Amniotic epithelial cell (primary cell): ENCODE data around the gene ZNF213.
"Not testable (repeated sequence)": the region's sequence is repeated elsewhere in the genome, so short reads cannot be mapped to it uniquely, and the experiment has no call there.

Source experiments
- DNase-seq: peaks from one replicate; pipeline ENCODE4 v3.0.0-alpha.2; 2010; ENCODE audit warnings: low read depth

ZNF213 gene

DNA sequence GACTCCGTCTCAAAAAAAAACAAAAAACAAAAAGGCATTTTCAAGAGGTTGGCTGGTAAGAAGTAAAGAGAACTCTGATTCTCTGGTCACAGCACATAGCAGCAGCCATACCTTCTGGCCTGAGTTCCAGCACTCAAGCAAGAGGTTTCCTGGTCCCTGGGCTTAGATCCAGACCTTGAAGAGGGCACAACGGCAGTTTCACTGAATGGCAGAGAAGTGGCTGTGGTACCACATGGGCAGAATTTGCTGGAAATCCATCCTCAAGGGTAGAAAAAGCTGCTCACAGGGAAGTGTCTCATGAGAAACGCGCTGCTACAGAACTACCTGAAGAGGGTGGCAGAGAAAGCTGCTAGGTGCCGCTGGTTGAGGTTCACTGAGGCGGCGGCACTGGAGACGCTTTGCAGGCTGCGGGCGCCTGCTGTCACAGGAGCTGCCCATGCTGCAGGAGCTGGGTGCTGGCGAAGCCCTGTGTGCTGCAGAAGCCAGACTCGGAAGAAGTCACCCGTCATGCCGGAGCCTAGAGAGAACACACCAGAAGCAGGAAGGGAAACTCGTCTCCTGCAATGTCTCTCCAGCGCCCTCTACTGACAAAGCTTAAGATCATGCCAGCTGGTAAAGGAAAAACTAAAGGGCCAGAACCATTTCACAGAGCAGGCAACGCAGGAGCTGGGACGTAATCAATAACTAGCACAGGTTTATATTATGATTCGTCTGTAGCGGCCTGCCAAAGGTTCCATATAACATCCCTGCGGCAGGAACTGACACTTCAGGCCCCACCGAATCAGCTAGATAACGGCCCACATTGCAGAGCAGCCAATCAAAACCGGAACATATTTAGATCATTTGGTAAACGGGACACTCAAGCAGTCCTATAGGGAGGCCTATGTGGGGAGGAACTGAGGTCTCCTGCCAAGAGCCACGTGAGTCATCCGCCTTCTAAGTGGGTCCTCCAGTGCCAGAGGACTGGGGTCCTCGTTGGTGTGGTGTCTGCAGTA, 5.4 kb upstream of the ZNF213 start:
- DNase-seq = peak; percentile 79

DNA sequence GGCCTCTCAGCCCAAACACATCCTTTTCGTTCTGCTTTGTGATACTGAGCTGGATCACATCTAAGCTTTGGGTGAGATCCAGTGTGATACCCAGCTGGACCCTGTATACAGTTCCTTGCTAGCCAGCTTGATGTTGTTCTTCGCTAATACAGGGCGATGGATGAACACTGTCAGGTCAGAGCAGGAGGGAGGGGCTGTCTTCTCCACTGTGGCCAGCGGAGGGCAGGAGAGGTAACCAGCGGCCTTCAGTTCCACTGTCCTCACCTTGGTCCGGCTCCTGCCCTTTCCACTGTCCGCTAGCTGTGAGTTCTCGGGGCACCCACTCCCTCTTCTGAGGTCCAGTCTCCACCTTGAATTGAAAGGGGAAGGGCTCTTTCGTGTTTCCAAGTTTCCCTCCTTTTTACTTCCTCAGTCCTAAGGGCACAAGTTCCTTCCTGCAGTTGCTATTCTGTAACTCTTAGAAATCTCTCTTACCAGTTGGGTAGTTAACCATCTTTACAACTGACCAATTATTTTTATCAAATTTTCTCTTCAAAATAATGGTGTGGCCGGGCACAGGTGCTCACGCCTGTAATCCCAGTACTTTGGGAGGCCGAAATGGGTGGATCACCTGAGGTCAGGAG, 3.0 kb upstream of the ZNF213 start:
- peak; percentile 51 for DNase-seq

DNA sequence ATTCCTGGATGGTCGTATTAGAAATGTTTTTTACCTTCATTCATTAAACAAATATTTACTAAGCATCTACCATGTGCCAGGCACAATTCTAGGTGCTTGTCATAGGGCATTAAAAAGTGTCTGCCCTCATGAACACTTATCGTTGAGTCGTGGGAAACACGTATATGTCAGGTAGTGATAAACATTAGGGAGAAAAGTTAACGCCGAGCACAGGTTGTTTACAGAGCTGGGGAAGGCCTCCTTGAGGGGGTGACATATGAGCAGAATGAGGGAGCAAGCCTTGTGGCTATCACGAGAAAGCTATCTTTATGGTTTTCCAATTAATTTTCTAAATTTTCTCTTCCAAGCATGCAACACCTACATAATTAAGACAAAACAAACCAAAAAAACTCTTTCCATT, 985 bp upstream of the ZNF213 start:
- DNase-seq = no peak

DNA sequence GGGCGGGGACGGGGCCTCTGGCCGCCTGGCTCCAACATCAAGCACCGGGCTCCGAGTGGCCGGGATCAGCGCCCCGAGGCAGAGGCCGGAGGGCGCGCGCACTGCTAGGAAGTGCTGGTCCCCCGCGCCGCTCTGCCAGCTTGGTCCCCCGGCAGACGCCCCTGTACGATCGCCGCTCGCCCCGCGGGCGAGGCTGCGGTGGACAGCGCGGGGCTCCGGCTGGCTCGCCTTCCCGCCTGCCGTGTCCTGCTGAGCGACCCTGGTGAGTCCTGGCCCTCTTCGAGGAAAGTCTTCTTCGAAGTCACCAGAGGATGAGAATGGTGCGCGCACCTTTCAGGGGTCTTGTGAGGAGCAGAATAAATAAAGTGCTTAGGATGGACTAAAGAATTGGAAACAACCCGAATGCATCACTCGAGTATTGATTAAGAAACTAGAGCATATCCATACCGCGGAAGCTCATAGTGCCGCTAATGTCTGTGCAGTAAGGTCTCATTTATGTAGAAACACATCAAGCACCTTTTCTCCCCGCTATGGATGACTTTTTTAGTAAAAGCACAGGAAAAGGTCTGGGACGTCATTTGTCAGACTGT, 392 bp downstream of the ZNF213 start:
- DNase-seq = no peak

DNA sequence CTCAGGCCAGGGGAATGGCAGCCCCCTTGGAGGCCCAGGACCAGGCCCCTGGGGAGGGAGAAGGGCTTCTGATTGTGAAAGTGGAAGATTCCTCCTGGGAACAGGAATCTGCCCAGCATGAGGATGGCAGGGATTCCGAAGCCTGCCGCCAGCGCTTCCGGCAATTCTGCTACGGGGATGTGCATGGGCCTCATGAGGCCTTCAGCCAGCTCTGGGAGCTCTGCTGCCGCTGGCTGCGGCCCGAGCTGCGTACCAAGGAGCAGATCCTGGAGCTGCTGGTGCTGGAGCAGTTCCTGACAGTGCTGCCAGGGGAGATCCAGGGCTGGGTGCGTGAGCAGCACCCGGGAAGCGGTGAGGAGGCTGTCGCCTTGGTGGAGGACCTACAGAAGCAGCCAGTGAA, 2.4 kb downstream of the ZNF213 start:
- no peak for DNase-seq

DNA sequence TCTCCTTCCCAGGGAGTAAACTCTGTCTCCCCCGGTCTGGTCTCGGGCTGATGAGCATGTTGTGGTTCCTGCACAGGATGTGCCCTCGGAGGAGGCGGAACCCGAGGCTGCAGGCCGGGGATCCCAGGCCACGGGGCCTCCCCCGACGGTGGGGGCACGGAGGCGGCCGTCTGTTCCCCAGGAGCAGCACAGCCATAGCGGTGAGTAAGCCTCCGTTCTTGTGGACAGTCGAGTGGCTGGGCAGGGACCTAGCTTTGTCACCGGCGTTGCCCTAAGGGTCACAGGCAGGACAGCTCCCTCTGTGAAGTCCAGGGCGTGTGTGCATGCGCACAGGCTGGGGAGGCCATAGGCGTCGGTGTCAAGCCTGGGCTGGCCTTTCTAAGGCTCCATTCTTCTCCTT, 3.5 kb downstream of the ZNF213 start:
- no peak for DNase-seq

DNA sequence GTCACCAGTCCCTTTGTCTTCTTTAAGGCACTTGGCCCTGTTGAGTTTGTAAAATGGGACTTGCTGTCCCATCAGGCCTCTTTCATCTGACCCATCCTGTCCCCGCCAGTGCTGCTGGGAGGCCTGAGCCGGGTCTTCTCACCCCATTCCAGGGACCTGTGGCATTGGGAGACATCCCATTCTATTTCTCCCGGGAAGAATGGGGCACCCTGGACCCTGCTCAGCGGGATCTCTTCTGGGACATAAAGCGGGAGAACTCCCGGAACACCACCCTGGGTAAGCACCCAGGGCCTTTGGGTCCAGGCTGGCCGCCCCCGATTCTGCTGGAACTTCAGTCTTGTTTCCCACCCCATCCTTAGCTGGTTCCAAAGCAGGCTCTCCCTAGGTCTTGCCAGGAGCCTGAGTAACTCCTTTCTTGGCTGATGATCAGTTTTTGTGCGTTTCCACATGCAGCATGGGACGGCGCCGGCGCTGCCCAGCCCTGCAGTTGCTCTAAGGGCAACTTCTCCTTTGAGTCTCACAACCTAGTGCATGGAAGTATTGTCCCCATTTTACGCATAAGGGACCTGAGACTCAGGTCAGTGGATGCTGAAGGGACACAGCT, 4.1 kb downstream of the ZNF213 start:
- no peak for DNase-seq

DNA sequence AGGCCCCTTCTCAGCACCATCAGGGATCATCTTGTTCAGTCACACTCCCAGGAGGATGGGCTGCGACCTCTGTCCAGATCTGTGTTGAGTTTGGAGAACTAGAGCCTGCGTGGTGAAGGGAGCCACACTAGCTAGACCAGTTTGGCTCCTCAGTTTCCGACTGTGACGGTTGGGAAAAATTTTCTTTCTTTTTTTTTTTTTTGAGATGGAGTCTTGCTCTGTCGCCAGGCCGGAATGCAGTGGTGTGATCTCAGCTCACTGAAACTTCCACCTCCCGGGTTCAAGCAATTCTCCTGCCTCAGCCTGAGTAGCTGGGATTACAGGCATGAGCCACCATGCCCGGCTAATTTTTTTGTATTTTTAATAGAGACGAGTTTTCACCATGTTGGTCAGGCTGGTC, 4.7 kb downstream of the ZNF213 start:
- DNase-seq = not testable (repeated sequence)

DNA sequence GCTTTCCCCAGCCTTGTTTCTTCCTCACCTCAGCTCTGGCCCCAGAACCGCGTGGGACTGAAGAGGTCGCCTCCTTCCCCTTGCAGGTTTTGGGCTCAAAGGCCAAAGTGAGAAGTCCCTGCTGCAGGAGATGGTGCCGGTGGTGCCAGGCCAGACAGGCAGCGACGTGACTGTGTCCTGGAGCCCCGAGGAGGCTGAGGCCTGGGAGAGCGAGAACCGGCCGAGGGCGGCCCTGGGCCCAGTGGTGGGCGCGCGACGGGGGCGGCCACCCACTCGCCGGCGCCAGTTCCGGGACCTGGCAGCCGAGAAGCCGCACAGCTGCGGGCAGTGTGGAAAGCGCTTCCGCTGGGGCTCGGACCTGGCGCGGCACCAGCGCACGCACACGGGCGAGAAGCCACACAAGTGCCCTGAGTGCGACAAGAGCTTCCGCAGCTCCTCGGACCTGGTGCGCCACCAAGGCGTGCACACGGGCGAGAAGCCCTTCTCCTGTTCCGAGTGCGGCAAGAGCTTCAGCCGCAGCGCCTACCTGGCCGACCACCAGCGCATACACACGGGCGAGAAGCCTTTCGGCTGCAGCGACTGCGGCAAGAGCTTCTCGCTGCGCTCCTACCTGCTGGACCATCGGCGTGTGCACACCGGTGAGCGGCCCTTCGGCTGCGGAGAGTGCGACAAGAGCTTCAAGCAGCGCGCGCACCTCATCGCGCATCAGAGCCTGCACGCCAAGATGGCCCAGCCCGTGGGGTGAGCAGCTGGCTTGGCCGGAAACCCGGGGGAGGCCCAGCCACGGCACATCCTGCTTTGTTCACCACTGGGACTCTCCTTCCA, 6.0 kb downstream of the ZNF213 start:
- no peak for DNase-seq

DNA sequence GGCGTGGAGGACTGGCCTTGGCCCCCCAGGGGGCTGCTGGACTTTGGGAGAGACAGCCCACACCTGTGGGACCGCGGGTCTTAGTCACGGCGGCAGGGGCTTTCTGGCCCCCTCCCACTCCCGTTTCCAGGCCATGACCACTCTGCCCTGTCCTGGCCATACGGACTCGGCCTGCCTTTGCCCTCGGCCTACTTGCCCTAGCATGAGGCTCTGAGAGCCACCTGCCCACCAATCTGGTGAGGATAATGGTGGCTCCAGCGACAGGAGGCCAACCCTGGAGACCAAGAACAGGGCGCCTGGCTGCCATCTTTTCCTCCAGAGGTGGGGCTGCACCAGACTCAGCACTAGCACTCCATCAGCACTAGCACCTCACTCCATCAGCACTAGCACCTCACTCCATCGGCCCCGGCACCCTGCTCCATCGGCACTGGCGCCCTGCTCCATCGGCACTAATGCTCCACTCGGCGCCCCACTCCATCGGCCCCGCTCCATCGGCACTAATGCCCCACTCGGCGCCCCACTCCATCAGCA, 7.0 kb downstream of the ZNF213 start:
- no peak for DNase-seq

DNA sequence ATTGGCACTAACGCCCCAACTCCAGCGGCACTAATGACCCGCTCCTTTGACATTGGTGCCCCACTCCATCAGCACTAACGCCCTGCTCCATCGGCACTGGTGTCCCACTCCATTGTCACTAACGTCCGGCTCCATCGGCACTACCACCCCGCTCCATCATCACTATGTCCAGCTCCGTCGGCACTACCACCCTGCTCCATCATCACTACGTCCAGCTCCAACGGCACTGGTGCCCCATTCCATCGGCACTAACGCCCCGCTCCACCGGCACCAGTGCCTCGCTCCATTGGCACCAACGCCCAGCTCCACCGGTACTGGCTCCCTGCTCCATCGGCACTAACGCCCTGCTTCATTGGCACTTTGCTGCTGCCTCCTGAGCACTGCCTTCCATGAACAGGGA, 7.5 kb downstream of the ZNF213 start:
- DNase-seq = no peak

DNA sequence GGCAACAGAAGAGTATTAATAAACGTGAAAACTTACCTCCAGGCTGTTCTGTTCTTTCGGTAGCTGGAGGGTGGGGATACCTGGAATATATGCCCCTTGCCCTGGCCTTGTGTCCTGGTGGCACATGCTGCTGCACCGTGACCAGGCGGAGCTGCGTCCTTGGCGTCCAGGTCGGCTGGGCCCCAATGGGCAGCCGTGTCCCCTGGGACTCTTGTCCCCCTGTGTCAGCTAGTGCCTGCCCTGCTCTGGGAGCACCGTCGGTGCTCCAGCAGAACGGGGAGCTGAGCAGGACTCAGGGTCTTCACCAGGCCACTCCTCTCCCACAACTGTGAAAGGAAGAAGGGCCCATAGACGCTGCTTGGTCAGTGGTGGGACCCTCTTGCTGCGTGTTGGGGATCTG, 7.9 kb downstream of the ZNF213 start:
- DNase-seq = no peak

DNA sequence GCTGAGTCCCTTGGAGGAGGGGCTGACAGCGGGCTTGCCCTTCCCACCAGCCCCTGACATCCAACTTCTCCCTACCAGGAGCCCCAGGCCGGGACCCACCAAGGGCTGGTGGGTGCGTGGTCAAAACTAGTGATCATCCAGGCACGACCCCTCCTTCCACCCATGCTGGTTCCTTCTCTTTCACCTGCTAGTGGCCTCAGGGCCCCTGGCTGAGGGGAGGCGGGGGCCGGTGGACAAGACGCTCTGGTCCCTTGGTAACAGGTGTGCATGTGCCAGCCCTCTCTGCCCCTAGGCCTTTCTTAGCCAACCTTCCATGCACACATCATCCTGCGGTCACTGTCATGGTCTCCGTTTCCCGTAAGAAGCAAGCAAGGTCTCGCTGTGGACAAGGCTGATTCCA, 8.4 kb downstream of the ZNF213 start:
- no peak for DNase-seq

DNA sequence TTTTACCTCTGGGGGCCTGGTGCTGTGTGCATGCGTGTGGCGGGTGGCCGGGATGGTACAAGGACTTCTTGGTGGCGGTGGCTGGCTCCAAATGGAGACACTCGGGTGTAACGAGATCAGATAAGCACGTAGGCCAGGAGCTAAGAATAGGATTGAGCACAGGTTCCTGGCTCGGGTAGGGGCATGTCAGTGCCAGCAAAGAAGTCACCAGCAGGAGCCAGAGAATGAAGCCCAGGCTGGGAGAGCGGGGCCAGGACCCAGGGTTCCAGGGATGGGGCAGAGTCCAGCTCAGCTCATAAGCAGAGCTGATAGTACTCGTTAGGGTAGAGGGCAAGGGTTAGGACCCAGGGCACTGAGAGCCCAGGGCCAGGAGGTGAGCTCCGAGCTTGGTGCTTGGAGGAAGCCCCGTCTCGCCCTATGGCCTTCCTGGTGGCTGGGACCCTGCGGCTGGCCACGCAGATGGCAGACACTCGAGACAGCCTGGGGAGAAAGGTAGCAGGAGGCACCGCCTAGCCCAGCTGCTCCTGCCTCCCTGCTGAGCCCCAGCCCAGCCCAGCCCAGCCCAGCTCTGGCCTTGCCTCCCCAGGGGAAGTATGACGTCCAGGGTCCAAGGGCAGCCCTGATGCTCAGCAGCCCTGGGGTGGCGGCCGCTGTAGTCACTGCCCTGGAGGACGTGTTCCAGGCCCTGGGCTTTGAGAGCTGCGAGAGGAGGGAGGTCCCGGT, 8.9 kb downstream of the ZNF213 start:
- DNase-seq = no peak

DNA sequence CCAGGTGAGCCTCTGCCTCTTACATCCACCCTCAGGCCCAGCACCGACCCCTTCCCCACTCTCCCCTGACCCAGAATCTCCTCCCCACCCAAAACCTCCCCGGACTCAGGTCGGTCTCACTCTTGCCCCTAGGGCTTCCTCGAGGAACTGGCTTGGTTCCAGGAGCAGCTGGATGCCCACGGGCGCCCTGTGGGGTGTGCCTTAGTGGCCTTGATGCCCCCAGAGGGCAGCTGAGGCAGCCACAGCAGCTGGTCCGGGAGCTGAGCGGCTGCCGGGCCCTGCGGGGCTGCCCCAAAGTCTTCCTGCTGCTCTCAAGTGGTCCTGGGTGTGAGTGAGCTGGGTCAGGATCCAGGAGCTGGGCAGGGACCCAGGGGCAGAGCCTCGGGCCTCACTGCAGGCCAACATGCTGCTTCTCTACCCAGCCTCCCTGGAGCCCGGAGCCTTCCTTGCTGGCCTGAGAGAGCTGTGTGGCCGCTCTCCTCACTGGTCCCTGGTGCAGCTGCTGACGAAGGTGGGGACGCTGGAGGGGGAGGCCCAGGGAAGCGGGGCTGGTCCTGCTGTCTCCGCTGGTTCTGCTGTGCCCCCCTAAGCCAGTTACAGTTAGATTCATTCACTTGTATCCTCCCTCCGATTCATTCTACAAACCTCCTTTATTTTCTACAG, 9.6 kb downstream of the ZNF213 start:
- DNase-seq = no peak

DNA sequence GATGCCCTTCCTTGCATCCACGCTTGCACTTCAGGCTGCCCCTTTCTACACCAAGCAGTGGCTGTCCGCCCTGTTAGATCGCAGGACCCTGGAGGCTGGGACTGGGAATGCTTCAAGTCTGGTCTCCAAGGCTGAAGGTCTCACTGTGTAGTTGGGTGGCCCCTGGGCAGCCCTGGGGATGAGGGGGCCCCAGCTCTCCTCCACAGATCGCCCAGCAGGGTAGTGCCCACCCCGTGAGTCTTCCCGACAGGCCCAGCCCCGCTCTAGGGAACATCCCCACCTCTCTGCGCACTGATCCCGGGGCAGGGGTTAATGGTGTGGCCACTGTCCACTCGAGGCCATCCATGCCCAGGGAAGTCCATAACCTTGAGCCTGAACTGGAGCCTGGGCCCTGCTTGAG, 10.3 kb downstream of the ZNF213 start:
- no peak for DNase-seq

DNA sequence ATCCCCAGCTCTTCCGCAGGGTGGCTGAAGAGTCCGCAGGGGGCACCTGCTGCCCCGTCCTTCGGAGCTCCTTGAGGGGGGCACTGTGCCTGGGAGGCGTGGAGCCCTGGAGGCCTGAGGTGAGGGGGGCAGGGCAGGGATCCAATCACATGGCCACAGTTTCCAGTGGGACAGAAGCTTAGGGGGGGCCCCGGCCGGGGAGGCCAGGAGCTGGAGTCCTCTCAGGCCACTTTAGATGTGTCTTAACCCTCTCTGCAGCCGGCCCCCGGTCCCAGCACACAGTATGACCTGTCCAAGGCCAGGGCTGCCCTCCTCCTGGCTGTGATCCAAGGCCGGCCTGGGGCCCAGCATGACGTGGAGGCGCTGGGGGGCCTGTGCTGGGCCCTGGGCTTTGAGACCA, 10.8 kb downstream of the ZNF213 start:
- no peak for DNase-seq

DNA sequence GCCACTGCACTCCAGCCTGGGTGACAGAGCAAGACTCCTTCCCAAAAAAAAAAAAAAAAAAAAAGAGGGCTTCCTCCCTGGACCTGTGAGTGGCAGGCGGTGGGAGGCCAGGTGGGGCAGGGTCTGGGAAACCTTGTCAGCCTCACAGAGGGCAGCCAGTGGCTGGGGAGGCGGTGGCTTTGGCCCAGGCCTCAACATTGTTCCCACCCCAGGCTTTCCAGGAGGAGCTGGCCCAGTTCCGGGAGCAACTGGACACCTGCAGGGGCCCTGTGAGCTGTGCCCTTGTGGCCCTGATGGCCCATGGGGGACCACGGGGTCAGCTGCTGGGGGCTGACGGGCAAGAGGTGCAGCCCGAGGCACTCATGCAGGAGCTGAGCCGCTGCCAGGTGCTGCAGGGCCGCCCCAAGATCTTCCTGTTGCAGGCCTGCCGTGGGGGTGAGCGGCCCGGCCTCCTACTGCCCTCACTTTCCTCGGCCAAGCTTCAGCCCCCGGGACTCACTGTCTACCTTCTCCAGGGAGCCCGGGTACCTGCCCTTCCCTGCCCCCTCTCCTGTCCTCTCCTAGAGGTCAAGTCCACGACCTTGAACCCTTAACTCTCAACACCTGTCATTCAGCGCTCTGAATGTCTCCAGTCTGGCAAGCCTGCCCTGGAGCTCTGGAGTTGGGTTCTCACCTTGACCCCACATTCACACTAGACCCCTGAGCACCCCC, 12.4 kb downstream of the ZNF213 start:
- DNase-seq = no peak

DNA sequence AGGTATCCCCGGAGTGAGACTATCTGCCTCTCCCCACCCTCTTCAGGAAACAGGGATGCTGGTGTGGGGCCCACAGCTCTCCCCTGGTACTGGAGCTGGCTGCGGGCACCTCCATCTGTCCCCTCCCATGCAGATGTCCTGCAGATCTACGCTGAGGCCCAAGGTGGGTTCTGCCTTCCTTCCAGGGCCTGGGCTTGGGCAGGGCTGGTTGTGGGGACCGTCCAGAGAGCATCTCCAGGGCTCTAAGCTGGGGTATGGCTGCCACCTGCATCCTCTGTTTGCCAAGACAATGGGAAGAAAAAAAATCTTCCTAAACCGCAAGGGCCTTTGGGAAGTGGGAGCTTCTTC, 12.9 kb downstream of the ZNF213 start:
- no peak for DNase-seq
